Measurements from ENCODE around the gene ENOPH1.
A peak's percentile ranks its signal among the peaks of the same experiment; 100 is the strongest.
"Not testable (repeated sequence)": the region's sequence is repeated elsewhere in the genome, so short reads cannot be mapped to it uniquely, and the experiment has no call there.

Gene ENOPH1

GRCh38 chr4:82430193-82430963 is at the start of gene ENOPH1, which contains the start of gene HNRNPDL:
Gene ENOPH1 (plus strand): TSS chr4:82430590. CDS start chr4:82430830, 240 bp downstream.
Gene HNRNPDL (minus strand): TSS chr4:82430462. CDS start chr4:82429690, 772 bp downstream.
- DNase-seq: peak; percentile 99 to 100

GRCh38 chr4:82380831-82381230 is 49.6 kb upstream of the ENOPH1 start:
- DNase-seq: no peak

- DNase-seq: no peak
Observed at GRCh38 chr4:82381235-82381634, 49.2 kb upstream of the ENOPH1 start.

- no peak for DNase-seq
Observed at GRCh38 chr4:82381661-82382296, 48.6 kb upstream of the ENOPH1 start.

GRCh38 chr4:82382751-82383150 is 47.6 kb upstream of the ENOPH1 start:
- no peak for DNase-seq

- DNase-seq: not testable (repeated sequence)
Observed at GRCh38 chr4:82386312-82386711, 44.1 kb upstream of the ENOPH1 start.

GRCh38 chr4:82388405-82388804 is 42.0 kb upstream of the ENOPH1 start:
- DNase-seq: no peak

GRCh38 chr4:82390061-82390460 is 40.3 kb upstream of the ENOPH1 start:
- not testable (repeated sequence) for DNase-seq

- no peak for DNase-seq
Observed at GRCh38 chr4:82394896-82395295, 35.5 kb upstream of the ENOPH1 start.

GRCh38 chr4:82397527-82397926 is 32.9 kb upstream of the ENOPH1 start:
- DNase-seq: no peak

- DNase-seq: no peak
Observed at GRCh38 chr4:82398263-82398662, 32.1 kb upstream of the ENOPH1 start.

- DNase-seq: no peak
Observed at GRCh38 chr4:82401600-82401999, 28.8 kb upstream of the ENOPH1 start.

GRCh38 chr4:82402196-82402775 is 28.1 kb upstream of the ENOPH1 start:
- no peak for DNase-seq

GRCh38 chr4:82403725-82404124 is 26.7 kb upstream of the ENOPH1 start:
- DNase-seq: no peak

GRCh38 chr4:82415061-82415460 is 15.3 kb upstream of the ENOPH1 start:
- DNase-seq: not testable (repeated sequence)

- no peak for DNase-seq
Observed at GRCh38 chr4:82415922-82416365, 14.4 kb upstream of the ENOPH1 start.

GRCh38 chr4:82419451-82419850 is 10.9 kb upstream of the ENOPH1 start:
- no peak for DNase-seq

- no peak for DNase-seq
Observed at GRCh38 chr4:82421796-82422560, 8.4 kb upstream of the ENOPH1 start.

- DNase-seq: no peak
Observed at GRCh38 chr4:82422616-82423015, 7.8 kb upstream of the ENOPH1 start.

- DNase-seq: no peak
Observed at GRCh38 chr4:82423245-82424054, 6.9 kb upstream of the ENOPH1 start.

- DNase-seq: no peak
Observed at GRCh38 chr4:82425478-82425877, 4.9 kb upstream of the ENOPH1 start.

GRCh38 chr4:82428526-82428968 is 1.8 kb upstream of the ENOPH1 start:
- no peak for DNase-seq

All from activated CD4-positive, alpha-beta T cell treated with anti-CD3 and anti-CD28 coated beads, Interleukin-2, amount 50 U/mL, for 48 hours (primary cell).